ENCODE data around the gene EMILIN1.
"Not testable (repeated sequence)": the region's sequence is repeated elsewhere in the genome, so short reads cannot be mapped to it uniquely, and the experiment has no call there.

The EMILIN1 gene

DNA sequence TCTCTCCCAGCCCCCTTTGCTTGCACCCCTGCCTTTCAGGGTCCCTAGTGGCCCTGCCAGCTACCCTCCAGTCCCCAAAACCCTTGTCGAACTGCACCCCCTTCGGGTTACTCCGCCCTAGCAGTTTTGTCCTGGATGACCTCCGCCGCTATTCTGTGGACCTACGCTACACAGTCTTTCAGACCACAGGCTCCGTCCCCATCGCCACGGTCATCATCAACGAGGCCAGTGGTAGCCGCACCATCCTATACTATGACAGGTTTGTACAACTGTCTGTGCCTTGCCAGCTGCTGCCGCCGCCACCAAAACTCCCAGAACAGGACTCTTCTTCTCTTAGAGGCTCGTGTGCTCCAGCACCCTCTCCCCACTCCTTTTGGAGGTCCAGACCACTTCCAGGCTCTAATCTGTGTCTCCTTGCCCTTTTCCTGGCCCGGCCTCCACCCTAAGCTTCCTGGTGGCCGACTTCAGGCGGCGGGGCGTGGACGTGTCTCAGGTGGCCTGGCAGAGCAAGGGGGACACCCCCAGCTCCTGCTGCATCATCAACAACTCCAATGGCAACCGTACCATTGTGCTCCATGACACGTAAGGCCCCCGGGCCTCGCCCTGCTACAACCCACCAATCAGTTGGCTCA lies 16.1 kb downstream of the EMILIN1 start:
- no peak for DNase-seq (ENCODE audit: low read depth)

DNA sequence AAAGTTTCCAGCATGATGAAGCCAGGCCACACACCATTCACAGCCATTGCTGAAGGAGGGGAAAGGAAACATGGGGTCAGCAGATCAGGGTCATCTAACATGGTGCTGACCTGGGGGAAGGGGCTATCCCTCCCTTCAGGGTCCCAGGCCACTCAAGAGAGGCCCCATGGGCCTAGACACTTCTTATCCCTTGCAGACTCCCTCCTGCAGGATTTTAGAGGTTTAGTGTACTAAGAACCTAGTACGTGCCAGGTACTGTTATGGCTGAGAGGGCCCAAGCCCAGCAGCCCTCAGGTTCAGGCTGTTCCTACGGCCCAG lies 17.0 kb downstream of the EMILIN1 start:
- no peak for DNase-seq (ENCODE audit: low read depth)

GRCh38 chr2:27095745-27096651 lies 17.6 kb downstream of the EMILIN1 start:
- DNase-seq (ENCODE audit: low read depth) = no peak

GRCh38 chr2:27096748-27097297 lies 18.4 kb downstream of the EMILIN1 start:
- DNase-seq (ENCODE audit: low read depth) = no peak

GRCh38 chr2:27097341-27097740 lies 18.9 kb downstream of the EMILIN1 start:
- DNase-seq (ENCODE audit: low read depth) = no peak

GRCh38 chr2:27099334-27099955 lies 21.0 kb downstream of the EMILIN1 start:
- DNase-seq (ENCODE audit: low read depth) = no peak

GRCh38 chr2:27100036-27100435 lies 21.6 kb downstream of the EMILIN1 start:
- DNase-seq (ENCODE audit: low read depth) = no peak

DNA sequence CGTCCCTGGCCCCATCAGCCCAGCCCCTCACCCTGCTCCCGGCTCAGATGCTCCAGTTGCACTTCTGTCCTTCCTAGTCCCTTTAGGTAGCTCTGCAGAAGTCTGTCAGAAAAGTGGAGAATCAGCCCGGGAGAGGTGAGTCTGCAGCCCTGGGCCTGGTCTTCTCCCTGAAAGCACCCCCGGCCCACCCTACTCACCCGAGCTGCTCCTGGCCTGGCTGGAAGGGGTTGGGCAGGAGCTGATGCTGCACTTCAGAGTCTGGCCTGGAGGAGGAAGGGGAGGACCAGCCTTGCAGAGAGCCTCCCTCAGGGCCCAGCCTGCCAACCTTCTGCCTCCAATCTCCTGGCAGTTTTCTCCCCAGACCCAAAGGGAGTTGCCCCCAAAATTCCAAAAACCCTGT lies 23.9 kb downstream of the EMILIN1 start:
- no peak for DNase-seq (ENCODE audit: low read depth)

GRCh38 chr2:27105981-27106380 lies 27.6 kb downstream of the EMILIN1 start:
- no peak for DNase-seq (ENCODE audit: low read depth)

GRCh38 chr2:27108221-27108620 lies 29.8 kb downstream of the EMILIN1 start:
- no peak for DNase-seq (ENCODE audit: low read depth)

- DNase-seq (ENCODE audit: low read depth) = no peak
These were observed 30.7 kb downstream of the EMILIN1 start for GRCh38 chr2:27109083-27109482.

DNA sequence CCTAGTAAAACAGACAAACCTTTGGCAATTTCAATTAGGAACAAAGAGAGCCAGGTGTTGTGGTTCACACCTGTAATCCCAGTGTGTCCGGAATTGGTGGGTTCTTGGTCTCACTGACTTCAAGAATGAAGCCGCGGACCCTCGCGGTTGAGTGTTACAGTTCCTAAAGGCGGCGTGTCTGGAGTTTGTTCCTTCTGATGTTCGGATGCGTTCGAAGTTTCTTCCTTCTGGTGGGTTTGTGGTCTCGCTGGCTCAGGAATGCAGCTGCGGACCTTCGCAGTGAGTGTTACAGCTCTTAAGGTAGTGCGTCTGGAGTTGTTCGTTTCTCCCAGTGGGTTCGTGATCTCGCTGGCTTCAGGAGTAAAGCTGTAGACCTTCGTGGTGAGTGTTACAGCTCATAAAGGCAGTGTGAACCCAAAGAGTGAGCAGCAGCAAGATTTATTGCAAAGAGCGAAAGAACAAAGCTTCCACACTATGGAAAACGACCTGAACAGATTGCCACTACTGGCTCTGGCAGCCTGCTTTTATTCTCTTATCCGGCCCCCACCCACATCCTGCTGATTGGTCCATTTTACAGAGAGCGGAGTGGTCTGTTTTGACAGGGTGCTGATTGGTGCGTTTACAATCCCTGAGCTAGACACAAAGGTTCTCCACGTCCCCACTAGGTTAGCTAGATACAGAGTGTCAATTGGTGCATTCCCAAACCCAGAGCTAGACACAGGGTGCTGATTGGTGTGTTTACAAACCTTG lies 32.4 kb downstream of the EMILIN1 start:
- DNase-seq (ENCODE audit: low read depth) = not testable (repeated sequence)

DNA sequence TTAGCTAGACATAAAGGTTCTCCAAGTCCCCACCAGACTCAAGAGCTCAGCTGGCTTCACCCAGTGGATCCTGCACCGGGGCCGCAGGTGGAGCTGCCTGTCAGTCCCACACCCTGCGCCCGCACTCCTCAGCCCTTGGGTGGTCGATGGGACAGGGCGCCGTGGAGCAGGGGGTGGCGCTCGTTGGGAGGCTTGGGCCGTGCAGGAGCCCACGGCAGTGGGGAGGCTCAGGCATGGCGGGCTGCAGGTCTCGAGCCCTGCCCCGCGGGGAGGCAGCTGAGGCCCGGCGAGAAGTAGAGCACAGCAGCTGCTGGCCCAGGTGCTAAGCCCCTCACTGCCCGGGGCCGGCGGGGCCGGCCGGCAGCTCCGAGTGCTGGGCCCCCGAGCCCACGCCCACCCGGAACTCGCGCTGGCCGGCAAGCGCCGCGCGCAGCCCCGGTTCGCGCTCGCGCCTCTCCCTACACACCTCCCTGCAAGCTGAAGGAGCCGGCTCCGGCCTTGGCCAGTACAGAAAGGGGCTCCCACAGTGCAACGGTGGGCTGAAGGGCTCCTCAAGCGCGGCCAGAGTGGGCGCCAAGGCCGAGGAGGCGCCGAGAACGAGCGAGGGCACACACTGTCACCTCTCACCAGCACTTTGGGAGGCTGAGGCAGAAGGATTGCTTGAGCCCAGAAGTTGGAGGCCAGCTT lies 33.1 kb downstream of the EMILIN1 start:
- DNase-seq (ENCODE audit: low read depth) = not testable (repeated sequence)

DNA sequence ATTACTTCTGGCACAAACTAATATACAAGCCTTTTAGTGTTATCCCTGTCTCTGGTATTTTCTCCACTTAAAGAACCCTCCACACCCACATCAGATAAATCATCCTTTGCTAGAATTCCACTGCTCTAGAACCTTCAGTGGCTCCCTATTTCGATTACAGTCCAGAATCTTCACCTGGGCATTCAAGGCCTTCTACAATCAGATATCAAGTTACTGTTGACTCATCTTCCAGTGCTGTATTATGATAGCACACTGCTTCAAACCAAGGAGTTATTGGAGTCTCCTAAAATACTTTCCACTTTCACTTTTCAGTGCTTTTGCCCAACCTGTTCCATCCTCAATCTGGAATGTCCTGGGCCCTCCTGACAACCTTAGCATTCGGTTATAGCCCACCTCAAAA lies 37.1 kb downstream of the EMILIN1 start:
- DNase-seq (ENCODE audit: low read depth) = no peak

DNA sequence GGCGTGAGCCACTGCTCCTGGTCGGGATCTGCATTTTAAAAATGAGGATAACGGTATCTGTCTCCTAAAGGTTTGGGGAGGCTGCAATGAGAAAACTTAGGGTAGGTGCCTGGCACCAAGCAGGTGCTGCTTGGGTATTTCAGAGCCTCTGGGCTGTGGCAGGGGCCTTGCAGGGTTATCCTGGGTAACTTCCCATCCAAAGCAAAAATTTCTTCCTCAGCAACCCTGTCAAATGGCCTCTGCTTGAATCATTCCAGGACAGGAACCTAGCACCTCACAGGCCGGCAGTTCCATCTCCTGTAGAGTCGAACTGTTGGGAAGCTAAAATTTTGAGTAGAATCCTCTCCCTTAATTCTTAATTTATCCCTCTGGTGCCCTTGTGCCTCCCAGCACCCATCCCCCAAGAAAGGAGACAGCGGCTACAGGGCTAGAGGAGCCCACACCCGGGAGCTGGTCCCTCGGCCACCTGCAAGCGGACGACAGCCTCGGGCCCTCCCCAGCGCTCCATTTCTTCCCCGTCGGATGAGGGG lies 39.6 kb downstream of the EMILIN1 start:
- no peak for DNase-seq (ENCODE audit: low read depth)

DNA sequence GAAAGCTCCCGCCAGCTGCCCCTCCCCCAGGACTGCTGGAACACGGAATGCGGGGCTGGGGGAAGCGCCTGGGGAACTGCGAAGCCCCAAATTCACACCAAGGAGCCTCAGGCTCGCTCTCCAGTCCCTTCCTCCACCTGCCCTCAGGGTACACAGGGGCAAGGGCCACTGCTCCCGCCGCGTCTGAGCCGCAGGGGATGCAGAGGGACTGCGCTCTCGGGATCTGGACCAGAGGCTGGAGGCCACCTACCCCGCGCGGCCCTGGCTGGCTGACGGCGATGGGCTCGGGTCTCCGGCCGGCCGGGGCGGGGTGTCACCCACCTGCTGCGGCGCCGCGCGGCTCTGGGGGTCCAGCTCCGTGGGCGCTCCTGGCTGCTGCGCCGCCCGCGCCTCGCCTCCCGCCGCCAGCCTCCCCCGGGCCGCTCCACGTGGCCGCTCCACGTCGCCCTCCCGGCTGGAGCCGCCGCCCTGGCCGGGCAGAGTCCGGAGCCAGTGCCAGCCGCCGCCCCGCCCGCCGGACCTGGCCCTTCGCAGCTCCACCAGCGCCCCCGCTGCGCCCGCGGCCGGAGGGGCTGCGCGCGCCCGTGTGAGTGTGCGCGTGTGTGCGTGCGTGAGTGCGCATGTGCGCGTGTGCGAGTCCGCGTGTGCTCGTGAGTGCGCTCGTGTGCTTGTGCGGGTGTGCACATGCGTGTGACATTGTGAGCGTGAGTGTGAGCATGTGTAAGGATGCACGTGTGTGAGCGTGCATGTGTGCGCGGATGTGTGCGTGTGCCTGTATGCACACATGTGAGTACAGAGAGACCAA lies 40.3 kb downstream of the EMILIN1 start, which contains the start of gene CGREF1:
TSS of gene CGREF1 (minus strand) at position 604 of the 805 bp plus-strand sequence. CDS start 14,762 bp downstream, outside the sequence.
- no peak for DNase-seq (ENCODE audit: low read depth)

DNA sequence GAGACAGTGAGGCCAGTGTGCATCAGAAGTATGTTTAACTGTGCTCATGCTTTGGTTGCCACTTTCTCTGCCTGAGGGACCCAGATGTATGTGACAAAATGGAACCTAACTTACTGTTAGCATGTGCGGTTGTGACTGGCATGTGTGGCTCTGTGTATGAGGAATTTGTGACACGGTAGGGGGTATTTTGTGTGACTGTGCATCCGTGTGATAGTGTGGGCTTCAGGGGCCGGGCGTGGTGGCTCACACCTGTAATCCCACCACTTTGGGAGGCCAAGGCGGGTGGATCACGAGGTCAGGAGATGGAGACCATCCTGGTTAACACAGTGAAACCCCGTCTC lies 40.9 kb downstream of the EMILIN1 start:
- DNase-seq (ENCODE audit: low read depth) = not testable (repeated sequence)

GRCh38 chr2:27121906-27122305 lies 43.5 kb downstream of the EMILIN1 start:
- DNase-seq (ENCODE audit: low read depth) = no peak

- no peak for DNase-seq (ENCODE audit: low read depth)
These were observed 44.4 kb downstream of the EMILIN1 start for GRCh38 chr2:27122791-27123190.

Data from stimulated activated CD8-positive, alpha-beta memory T cell treated with anti-CD3 and anti-CD28 coated beads, Interleukin-7, amount 100 ng/mL, for 24 hours (primary cell).